HG02970 (cell line): ENCODE results near the gene PTP4A1.

ENCODE experiments used
- ATAC-seq: cut with Tn5 transposase; IDR thresholded peaks from one replicate; pipeline ENCODE4 v1.9.1; 2021; ENCODE audit warnings: mild to moderate bottlenecking, moderate library complexity, moderate number of reproducible peaks; ENCODE audit not compliant: unreplicated experiment, low FRiP score

Gene PTP4A1

DNA sequence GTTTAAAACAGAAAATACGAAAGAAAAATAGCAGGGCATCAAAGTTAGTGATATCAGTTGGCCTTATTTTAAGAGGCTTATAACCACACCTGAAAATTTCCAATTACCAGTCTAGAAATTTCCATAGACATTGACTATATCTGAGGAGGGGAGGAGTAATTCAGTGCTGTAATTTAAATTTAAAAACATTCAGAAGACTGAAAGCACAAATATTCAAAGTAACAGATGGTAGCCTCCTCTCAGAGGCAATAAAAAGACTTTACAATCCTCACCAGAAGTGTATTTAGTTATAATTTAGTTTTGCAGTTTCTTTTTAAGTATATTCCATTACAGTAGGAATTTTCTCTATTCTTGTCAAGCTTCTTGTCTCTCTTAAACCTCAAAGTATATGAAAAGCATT lies 18.4 kb upstream of the PTP4A1 start:
- ATAC-seq, result no peak

GRCh38 chr6:63554782-63555181 lies 17.5 kb upstream of the PTP4A1 start:
- ATAC-seq, result no peak

GRCh38 chr6:63556369-63556768 lies 15.9 kb upstream of the PTP4A1 start:
- no peak for ATAC-seq

DNA sequence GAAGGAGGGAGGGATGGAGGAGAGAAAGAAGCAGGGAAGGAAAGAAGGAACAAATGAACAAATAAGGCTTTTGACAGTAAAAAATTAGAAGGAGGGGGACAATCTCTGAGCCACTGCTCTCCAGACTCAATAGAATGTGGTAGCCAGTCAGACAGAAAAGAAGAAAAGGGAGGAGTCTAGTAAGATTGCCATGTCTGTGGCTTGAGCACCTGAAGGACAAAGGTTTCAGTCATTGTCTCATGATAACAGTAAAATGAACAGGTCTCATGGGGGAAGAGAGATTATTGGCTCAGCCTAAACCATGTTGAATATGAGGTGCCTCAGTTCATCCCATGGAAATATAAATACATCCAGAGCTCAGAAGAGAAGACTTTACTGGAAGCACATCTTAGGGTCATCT lies 14.0 kb upstream of the PTP4A1 start:
- no peak for ATAC-seq

DNA sequence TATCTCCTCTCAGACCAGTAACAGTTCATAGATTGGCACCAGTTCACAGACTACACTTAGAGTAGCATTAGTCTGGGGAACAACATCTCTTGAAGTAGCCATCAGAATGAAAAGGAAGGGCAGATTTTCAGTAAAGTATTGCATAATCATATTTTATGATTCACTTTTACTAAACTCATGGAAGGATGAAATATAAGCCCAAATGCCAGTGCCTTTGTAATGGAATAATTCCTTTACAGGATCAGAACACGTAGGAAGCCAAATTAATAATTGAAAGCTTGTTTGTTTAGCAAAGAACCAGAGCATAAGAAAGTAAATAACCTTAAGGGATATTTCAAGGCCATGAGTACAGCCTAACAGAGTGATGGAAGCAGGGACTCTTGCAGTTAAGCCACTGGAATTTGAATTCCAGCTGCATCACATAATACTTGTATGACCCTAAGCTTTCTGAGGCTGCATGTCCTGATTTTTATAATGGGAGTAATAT lies 11.4 kb upstream of the PTP4A1 start:
- ATAC-seq, result no peak

- no peak for ATAC-seq
These were observed 11.0 kb upstream of the PTP4A1 start for GRCh38 chr6:63561288-63561687.

DNA sequence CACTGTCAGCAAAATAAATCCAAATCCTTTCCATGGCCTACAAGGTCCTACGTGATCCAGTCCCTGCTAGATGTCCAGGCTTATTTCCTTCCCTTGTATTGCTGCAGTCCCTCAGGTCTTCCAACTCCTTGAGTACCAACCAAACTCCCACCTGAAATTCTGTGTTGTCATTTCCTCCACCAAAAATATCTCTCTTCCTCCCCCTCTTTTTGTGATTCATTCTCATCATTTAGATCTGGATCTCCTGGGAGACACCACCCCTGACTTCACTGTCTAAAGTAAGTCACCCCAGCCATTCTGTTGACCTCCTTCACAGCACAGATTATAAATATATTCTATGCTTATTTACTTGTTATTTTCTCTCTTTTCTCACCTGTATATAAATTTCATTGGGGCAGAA lies 9.0 kb upstream of the PTP4A1 start:
- ATAC-seq, result no peak

- no peak for ATAC-seq
These were observed 7.1 kb upstream of the PTP4A1 start for GRCh38 chr6:63565058-63565726.

GRCh38 chr6:63565727-63566596 lies 6.3 kb upstream of the PTP4A1 start:
- no peak for ATAC-seq

DNA sequence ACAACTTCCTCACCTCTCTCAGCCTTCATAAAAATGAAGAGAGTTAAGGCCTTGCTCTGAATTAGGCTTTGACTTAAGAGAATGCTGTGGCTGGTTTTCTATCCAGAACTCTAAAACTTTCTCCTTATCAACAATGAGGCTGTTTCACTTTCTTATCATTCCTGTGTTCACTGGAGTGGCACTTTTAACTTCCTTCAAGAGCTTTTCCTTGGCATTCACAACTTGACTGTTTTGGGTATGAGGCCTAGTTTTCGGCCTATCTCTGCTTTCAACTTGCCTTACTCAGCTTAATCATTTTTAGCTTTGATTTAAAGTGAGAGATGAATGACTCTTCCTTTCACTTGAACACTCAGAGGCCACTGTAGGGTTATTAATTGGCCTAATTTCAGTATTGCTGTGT lies 4.3 kb upstream of the PTP4A1 start:
- no peak for ATAC-seq

DNA sequence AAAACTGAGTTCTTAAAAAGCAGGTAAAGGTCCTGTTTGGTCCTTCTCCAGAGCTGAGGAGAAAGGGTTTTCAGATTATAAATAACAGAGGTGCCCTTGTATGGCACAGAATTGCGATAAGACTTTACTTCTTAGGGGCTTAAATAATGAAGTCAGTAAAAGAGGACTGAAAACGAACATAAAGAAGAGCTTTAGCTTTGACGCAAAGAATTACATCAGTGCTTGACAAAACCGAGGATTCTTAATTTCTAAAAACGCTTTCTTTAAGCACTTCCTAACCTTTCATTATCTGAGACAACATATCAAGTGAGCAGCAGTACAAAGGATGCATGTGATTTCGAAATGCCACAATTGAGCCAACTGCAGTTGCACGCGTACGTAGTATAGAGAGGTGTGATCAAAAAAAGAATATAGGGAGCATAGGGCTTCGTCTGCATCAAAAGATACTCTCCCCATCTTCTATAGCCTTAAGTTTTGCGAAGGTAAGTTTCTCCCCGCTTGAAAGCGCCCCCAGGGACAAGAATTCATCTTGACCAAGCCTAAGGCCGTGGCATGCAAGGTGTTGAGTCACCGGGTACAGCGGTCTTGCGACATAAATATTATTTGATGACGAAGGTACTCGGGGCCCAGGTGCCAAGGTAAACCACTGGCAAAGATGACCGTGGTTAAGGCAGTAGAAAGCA lies 778 bp upstream of the PTP4A1 start:
- peak; percentile 10 for ATAC-seq

DNA sequence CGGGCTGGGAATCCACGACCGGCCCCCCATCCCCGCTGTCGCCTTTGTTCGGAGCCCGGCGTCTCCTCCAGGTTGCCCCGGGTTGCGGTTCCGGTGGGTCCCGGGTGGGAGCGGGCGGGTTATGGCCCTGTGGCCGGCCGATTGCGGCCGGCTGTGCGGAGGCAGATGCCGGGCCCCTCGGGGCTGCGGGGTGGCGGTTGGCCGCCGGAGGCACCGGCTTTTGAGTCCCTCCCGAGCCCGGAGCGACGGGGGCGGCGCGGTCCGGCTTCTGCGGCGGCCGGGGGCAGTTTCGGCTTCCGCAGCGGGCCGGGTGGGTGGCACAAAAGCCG lies 431 bp downstream of the PTP4A1 start:
- peak; percentile 0 for ATAC-seq

GRCh38 chr6:63573076-63573898 lies 1.0 kb downstream of the PTP4A1 start:
- peak; percentile 43 for ATAC-seq

DNA sequence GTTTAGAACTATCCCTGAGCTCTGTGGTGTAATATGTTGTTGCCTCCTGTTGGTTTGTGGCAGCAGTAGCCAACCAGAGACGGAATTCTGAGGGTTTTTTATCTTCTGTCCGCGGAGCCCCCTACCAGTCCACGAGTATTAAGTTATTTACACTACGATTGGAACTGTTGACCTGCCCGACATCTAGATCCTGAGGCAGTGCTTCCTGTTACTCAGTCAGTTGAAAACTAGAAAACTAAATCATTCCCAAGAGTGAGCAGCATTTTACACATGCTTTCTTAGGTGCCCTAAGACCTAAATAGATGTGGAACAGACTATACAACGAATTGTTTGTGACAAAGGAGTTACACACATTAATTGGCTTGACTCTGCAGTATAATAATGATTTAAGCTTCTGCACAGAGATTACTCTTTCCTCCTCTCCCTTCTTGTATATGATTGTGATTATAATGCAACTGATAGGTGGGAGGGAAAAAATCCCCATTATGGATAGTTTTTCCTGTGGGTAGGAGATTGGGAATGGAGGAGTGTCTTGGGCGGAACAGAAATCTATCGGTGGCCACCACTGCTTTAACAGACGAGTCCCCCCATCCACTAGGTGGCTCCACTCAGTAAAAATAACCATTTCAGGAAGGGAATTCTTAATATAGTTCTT lies 1.7 kb downstream of the PTP4A1 start:
- no peak for ATAC-seq

DNA sequence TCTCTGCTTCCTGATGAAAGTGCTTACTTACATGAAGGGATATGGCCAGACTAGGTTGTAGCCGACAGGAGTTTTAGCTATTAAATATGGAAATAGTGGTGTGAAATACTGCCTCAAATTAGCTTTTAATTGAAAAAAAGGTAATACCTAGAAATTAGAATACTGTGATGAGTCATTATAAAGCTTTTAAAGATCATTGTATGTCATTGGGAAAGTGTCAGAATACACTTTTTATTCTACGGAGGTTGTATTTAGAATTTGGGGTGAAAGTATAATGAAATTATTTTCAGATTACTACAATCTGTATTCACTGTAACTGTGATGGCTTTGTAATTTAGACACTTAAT lies 2.2 kb downstream of the PTP4A1 start:
- no peak for ATAC-seq

GRCh38 chr6:63576147-63576772 lies 4.0 kb downstream of the PTP4A1 start:
- no peak for ATAC-seq

GRCh38 chr6:63576985-63577712 lies 4.9 kb downstream of the PTP4A1 start:
- no peak for ATAC-seq

DNA sequence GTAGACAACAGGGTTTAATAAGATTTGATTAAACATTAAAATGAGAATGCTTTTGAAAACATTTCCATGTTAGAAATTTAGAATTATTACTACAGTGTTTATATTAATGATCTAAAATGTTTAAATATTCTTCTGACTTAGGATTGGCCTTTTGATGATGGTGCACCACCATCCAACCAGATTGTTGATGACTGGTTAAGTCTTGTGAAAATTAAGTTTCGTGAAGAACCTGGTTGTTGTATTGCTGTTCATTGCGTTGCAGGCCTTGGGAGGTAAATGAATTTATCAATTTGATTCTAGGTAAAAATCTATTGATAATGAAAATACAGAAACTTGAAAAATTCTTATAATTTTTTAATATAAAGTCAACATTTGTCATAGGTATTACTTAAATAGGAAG lies 6.5 kb downstream of the PTP4A1 start:
- no peak for ATAC-seq
